HepG2 (cell line): ENCODE measurements around the gene ABHD12. TPM values are rescaled to one million over a fixed set of nuclear protein-coding genes. Genes with fewer than 3 reads are reported as not detected.

Source experiments
- ASH2L ChIP-seq: fragments of 300-600, 200-600 bp; sonication (generic); IDR thresholded peaks from 2 replicates; pipeline ENCODE4 v1.7.0; 2017; ENCODE audit warnings: low read depth, mild to moderate bottlenecking, moderate library complexity, mixed read lengths, low read length; ENCODE audit not compliant: insufficient read length
- ATF4 ChIP-seq, 2 experiments: fragments of 450-650 bp in 1 of 2; sonication (generic) in 1 of 2; formaldehyde crosslinking; IDR thresholded peaks; 2 replicates each; pipeline versions ENCODE4 v1.5.0 to v1.8.0; 2020 to 2022; ENCODE audit warnings: mild to moderate bottlenecking in 1 of 2, missing genetic modification reagents in 1 of 2
- EHMT2 ChIP-seq: fragments of 200-600 bp; sonication (generic); IDR thresholded peaks from 2 replicates; pipeline ENCODE4 v1.7.0; 2017; ENCODE audit warnings: antibody characterized with exemption, low read depth, low read length, borderline replicate concordance
- FOXJ3 ChIP-seq: sonication (generic); formaldehyde crosslinking; IDR thresholded peaks from 2 replicates; pipeline ENCODE4 v1.4.0; 2020; ENCODE audit warnings: missing genetic modification reagents, mild to moderate bottlenecking, borderline replicate concordance
- GPBP1L1 ChIP-seq: sonication (generic); formaldehyde crosslinking; IDR thresholded peaks from 2 replicates; pipeline ENCODE4 v1.5.0; 2020; ENCODE audit warnings: mild to moderate bottlenecking, missing genetic modification reagents
- GTF3A ChIP-seq: sonication (generic); formaldehyde crosslinking; conservative IDR thresholded peaks from 2 replicates; pipeline ENCODE4 v1.4.0; 2020; ENCODE audit warnings: mild to moderate bottlenecking, missing genetic modification reagents
- HBP1 ChIP-seq: IDR thresholded peaks from 2 replicates; pipeline ENCODE4 v1.6.1; 2016; ENCODE audit warnings: low read depth, control low read depth
- MAZ ChIP-seq, 2 experiments: sonication (generic) in 1 of 2; formaldehyde crosslinking in 1 of 2; IDR thresholded peaks; 2 replicates each; pipeline versions ENCODE4 v1.5.0 to v1.6.1; 2012 to 2020; ENCODE audit warnings: low read depth in 2 of 2, mild to moderate bottlenecking in 2 of 2, borderline replicate concordance in 1 of 2, improper control_type of control experiment in 1 of 2, low read length in 1 of 2, missing genetic modification reagents in 1 of 2, moderate library complexity in 1 of 2
- NR3C1 ChIP-seq: sonication (generic); formaldehyde crosslinking; IDR thresholded peaks from 2 replicates; pipeline ENCODE4 v1.4.0; 2020; ENCODE audit warnings: missing genetic modification reagents
- POLR2AphosphoS2 ChIP-seq: IDR thresholded peaks from 2 replicates; pipeline ENCODE4 v1.6.1; 2011; ENCODE audit warnings: low read depth, low read length, improper control_type of control experiment
- PTBP1 ChIP-seq: fragments of 200-400 bp; formaldehyde crosslinking; IDR thresholded peaks from 2 replicates; pipeline ENCODE4 v1.6.1; 2018; ENCODE audit warnings: low read length, low read depth; ENCODE audit not compliant: poor library complexity, severe bottlenecking
- SMC3 ChIP-seq: IDR thresholded peaks from 2 replicates; pipeline ENCODE4 v1.6.1; 2011; ENCODE audit warnings: low read length, improper control_type of control experiment
- SOX5 ChIP-seq: IDR thresholded peaks from 2 replicates; pipeline ENCODE4 v1.6.1; 2016; ENCODE audit warnings: borderline replicate concordance
- SOX6 ChIP-seq, 2 experiments: fragments of 450-650 bp in 1 of 2; sonication (generic) in 1 of 2; formaldehyde crosslinking in 1 of 2; IDR thresholded peaks; 2 replicates each; pipeline versions ENCODE4 v1.4.0 to v1.6.1; 2017 to 2020; ENCODE audit warnings: antibody characterized with exemption in 1 of 2, mild to moderate bottlenecking in 1 of 2, missing genetic modification reagents in 1 of 2
- TAF1 ChIP-seq: sonication (generic); formaldehyde crosslinking; IDR thresholded peaks from 2 replicates; pipeline ENCODE4 v1.4.0; 2020; ENCODE audit warnings: missing genetic modification reagents
- TRIM24 ChIP-seq: sonication (generic); formaldehyde crosslinking; IDR thresholded peaks from 2 replicates; pipeline ENCODE4 v1.8.0; 2022; ENCODE audit warnings: mild to moderate bottlenecking, missing genetic modification reagents
- ZC3H4 ChIP-seq: sonication (generic); formaldehyde crosslinking; IDR thresholded peaks from 2 replicates; pipeline ENCODE4 v1.4.0; 2020; ENCODE audit warnings: missing genetic modification reagents, borderline replicate concordance
- ZNF205 ChIP-seq: IDR thresholded peaks from 2 replicates; pipeline ENCODE4 v1.6.1; 2018; ENCODE audit warnings: missing biosample characterization, missing genetic modification reagents
- ZNF441 ChIP-seq: sonication (generic); formaldehyde crosslinking; IDR thresholded peaks from 2 replicates; pipeline ENCODE4 v1.7.0; 2021; ENCODE audit warnings: missing genetic modification reagents, borderline replicate concordance
- ZNF513 ChIP-seq: sonication (generic); formaldehyde crosslinking; conservative IDR thresholded peaks from 2 replicates; pipeline ENCODE4 v1.5.0; 2020; ENCODE audit warnings: missing genetic modification reagents
- ZSCAN29 ChIP-seq: sonication (generic); formaldehyde crosslinking; conservative IDR thresholded peaks from 2 replicates; pipeline ENCODE4 v1.4.0; 2020; ENCODE audit warnings: mild to moderate bottlenecking, missing genetic modification reagents
- polyA plus RNA-seq, 8 experiments: library from polyadenylated mRNA; depleted of rRNA in 3 of 8; stranded (reverse) in 7 of 8; unstranded in 1 of 8; fragments of >200 nt; fragmentation: Illumina TruSeq in 4 of 8; extraction: Trizol in 4 of 8; gene quantifications; 2 replicates each; pipeline versions ENCODE4 v1.2.1 to v1.2.3, GENCODE V29; 2011 to 2016; ENCODE audit warnings: low read depth in 4 of 8, missing spikeins in 1 of 8, mixed read lengths in 1 of 8; ENCODE audit not compliant: insufficient read depth in 1 of 8
- total RNA-seq, 5 experiments: library from RNA; depleted of rRNA; stranded (reverse); fragments of >200 nt; fragmentation: Illumina TruSeq; extraction: Trizol; gene quantifications; 2 replicates each; pipeline ENCODE4 v1.2.3, GENCODE V29; 2016; ENCODE audit warnings: low read depth in 1 of 5

ABHD12 gene
- total and polyA plus RNA-seq, 2 of the 13 experiments (the other 11 are each of a cell fraction or from before 2014, with no cell fraction given) = 23.5 to 72.1 TPM

- TF ChIP-seq GPBP1L1 (CRISPR knock-in tag) = no peak
- TF ChIP-seq ASH2L = peak; percentile 100
- TF ChIP-seq TAF1 (CRISPR knock-in tag) = peak; percentile 97
- TF ChIP-seq NR3C1 (CRISPR knock-in tag) = no peak
- peak in 1 of 2 experiments; percentile 90; a peak in 2 of 4 replicates for TF ChIP-seq ATF4 (CRISPR knock-in tag; IDR thresholded peaks at IDR 0.05)
- peak; percentile 75 for TF ChIP-seq SOX5 (CRISPR knock-in tag)
- peak; percentile 74; the same call in 1 of the 2 replicates for TF ChIP-seq GTF3A (CRISPR knock-in tag)
- peak; percentile 91 for TF ChIP-seq ZSCAN29
- no peak for TF ChIP-seq SOX6 (IDR thresholded peaks at IDR 0.05)
- peak; percentile 87 for TF ChIP-seq SOX6 (CRISPR knock-in tag; IDR thresholded peaks at IDR 0.05)
- peak; percentile 88 for TF ChIP-seq PTBP1
- peak; percentile 84; the same call in 1 of the 2 replicates for TF ChIP-seq ZNF205 (CRISPR knock-in tag)
- TF ChIP-seq ZC3H4 (CRISPR knock-in tag) = no peak
- peak; percentile 99 for TF ChIP-seq HBP1 (CRISPR knock-in tag)
- TF ChIP-seq SMC3 = no peak
- TF ChIP-seq MAZ (IDR thresholded peaks at IDR 0.05; ENCODE audit: borderline replicate concordance, low read depth, low read length) = peak; percentile 90
- peak; percentile 99 for TF ChIP-seq MAZ (CRISPR knock-in tag; IDR thresholded peaks at IDR 0.05; ENCODE audit: low read depth)
- TF ChIP-seq TRIM24 (CRISPR knock-in tag) = 0 out of 2 replicates have a peak, but pooled peaks have one; percentile 55
- no peak for TF ChIP-seq POLR2AphosphoS2
- TF ChIP-seq ZNF441 (CRISPR knock-in tag) = peak; percentile 94
- TF ChIP-seq ZNF513 (CRISPR knock-in tag) = peak; percentile 99
- peak; percentile 84 for TF ChIP-seq FOXJ3
- peak; percentile 69 for TF ChIP-seq EHMT2
These were observed 16.9 kb upstream of the ABHD12 start, which contains the start of gene GINS1 (continued) for GRCh38 chr20:25407311-25408169.
